GM19463 (cell line): ENCODE results near the gene YWHAH.
"Not testable (repeated sequence)": the region's sequence is repeated elsewhere in the genome, so short reads cannot be mapped to it uniquely, and the experiment has no call there.

Source experiments
- ATAC-seq: cut with Tn5 transposase; IDR thresholded peaks from one replicate; pipeline ENCODE4 v1.9.1; 2021; ENCODE audit warnings: mild to moderate bottlenecking, moderate library complexity; ENCODE audit not compliant: unreplicated experiment

YWHAH gene

DNA sequence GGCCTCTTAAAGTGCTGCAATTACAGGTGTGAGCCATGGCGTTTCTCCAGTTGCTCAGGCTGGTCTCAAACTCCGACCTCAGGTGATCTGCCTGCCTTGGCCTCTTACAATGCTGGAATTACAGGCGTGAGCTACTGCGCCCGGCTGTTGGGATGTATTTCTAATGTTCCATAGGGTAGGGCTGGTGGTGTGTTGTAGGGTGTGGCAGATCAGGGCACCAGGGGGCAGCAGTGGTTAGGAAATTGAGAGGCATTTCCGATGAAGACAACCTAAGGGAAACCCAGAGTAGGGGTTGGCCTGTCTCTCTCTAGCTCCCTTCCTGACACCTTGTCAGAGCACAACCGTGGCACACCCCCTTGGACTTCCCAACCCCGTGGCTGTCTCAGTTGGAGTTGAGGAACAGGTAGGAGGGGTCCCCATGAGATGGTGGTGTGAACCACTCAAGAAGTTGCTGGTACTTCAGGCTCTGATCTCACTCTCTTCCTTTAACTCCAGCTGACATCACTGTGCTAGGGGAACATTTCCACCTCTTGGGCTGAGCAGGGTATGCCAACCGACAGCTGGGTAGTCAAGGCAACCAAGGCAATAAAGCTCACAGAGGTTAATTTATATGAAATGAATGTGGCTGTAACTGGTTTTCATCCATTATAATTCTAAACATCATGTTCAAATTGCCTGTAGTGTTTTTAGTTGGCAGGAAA lies 33.0 kb downstream of the YWHAH start:
- no peak for ATAC-seq

DNA sequence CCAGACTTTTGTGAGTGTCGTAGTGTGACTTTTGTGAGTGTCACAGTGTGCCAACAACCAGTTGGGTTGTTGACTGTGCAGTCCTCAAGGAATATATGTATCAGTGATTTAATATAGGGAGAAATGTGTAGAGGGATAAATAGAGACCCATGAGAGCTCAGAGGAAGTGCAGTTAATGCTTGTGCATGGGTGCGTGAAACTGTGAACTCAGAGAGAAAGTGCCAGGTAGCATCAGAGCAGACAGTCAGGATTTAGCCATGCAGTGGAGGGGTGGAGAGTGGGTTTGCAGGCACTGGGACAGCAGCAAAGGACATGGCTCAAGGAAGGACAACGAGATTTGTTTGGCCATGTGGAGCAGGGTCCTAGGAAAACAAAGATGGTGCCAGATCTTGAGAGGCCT lies 33.6 kb downstream of the YWHAH start:
- ATAC-seq: no peak

DNA sequence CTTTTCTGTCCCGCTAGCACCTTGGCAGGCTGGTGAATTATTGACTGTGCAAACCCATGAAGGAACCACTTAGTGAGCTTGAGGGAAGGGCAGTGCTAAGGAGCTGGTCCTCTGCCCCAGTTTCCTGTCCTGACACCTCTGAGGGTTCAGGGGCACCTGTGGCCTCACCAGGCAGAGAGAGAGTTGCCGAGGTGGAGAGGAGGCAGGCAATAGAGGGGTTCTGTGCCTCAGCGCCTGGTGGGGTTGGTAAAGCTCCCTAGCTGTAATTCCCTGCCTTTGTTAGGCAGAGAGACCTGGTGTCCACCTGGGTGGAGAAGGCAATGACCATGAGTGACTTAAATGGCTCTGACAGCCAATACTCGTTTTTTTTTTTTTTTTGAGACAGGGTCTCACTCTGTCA lies 36.3 kb downstream of the YWHAH start:
- ATAC-seq: no peak

DNA sequence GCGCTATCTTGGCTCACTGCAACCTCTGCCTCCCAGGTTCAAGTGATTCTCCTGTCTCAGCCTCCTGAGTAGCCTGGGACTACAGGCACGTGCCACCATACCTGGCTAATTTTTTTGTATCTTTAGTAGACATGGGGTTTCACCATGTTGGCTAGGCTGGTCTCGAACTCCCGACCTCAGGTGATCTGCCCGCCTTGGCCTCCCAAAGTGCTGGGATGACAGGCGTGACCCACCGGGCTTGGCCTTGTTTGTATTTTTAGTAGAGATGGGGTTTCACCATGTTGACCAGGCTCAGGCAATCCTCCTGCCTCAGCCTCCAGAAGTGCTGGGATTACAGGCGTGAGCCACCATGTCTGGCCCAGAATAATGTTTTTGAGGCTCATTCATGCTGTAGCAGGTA lies 37.6 kb downstream of the YWHAH start:
- not testable (repeated sequence) for ATAC-seq

DNA sequence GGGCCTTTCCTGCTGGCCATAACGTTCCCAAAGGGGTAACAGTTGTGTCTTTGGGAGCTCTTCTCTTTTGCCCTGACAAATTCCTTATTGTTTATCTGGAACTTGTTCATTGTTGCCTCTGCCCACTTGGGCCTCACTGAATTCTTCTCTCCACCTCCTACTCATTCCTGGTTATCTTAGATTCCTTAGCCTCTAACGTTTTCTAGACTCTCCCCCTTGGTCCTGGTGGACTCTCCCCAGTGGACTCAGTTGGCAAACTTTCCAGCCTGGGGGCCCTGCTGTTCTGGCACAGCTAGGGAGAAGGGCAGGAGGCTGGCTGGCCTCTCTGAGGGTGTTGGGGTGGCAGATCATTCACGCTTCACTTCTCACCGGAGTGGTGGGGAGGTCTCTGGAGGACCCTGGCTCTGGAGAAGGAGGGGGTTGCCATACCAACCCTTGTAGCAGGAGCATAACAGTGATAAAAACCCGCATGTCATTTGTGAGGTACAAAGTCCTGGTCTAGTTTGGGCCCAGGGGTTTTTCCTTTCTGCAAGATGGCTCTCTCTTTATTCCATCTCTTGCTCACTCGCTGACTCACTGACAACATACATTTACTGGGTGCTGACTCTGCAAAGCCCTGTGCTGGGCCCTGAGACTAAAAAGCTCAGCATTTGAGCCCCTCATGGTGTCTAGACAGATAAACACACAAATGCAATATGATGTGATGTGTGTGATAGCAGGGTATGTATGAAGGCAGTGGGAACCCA lies 39.7 kb downstream of the YWHAH start:
- ATAC-seq: no peak

DNA sequence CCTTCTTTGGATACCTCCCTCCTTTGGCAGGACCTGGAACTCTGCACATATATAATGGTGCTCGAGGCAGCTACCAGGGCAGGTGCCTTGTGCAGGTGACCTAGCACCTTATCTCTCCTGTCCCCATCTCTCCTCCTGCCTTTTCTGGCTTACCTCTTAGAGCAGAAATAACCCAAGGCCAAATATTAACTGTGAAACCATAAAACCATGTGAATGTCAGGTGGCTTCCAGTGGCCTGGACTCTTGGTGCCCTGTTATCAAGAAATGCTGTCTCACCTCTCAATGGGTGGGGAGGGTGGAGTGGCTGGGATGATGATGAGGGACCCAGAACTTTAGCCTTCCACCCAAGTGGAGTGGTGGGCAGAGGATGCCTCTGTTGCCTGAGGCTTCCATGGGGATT lies 42.9 kb downstream of the YWHAH start:
- no peak for ATAC-seq

DNA sequence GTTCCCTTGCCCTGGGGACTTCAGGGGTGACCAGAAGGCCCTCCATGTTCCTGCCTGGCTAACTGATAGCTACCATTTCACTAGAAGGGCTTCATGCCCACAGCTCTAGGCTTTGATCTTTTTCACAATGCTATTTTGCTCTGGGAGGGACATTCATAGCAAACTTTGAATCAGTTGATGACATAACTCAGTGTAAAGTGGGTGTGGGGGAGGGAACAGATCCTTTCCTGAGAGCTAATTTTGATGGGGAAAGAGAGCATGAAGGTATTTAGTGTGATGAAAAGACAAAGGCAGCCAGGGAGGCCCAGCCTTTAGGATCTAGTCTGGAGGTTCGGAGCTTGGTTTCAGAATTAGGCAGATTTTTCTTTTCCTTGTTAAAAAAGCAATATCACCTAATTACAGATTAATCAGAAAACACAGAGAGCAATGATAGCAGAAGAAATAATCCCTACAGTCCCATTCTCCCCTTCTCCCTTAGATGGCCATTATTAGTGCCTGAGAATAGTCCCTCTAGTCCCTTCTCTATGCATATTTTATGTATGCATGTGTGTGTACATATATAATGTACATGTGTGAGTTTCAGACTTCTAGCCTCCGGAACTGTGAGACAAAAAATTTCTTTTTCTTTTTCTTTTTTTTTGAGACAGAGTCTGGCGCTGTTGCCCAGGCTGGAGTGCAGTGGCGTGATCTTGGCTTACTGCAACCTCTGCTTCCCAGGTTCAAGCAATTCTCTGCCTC lies 46.9 kb downstream of the YWHAH start:
- ATAC-seq: no peak

DNA sequence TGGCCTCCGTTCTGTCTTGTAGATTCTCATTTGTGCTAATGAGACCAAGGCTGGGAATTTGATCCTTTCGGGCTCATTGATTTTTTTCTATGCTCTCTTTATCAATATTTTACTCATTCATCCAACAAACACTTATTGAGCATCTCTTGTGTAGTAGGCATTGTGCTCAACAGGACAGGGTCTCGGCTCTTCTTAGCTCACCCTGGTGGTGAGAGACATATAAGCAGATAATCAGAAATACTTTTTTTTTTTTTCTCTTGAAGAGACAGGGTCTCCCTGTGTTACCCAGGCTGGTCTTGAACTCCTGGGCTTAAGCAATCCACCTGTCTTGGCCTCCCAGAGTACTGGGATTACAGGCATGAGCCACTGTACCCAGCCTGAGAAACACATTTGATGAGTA lies 50.7 kb downstream of the YWHAH start:
- ATAC-seq: no peak

DNA sequence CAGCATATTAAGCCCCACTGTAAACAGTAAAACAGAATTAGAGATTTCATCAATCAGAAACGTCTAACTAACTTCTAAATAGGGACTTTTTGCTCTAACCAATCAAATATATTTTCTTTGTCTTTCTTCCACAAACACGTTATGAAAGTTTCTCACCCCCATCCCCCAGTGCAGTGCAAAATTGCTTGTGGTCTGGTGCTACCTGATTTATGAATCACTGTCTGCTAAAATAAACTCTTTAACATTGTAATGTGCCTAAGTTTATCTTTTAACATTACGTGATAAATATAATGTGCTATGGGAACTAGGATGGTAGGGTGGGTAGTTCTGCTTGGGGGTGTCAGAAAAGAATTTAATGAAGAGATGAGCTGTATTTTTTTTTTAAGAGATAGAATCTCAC lies 51.5 kb downstream of the YWHAH start:
- no peak for ATAC-seq

DNA sequence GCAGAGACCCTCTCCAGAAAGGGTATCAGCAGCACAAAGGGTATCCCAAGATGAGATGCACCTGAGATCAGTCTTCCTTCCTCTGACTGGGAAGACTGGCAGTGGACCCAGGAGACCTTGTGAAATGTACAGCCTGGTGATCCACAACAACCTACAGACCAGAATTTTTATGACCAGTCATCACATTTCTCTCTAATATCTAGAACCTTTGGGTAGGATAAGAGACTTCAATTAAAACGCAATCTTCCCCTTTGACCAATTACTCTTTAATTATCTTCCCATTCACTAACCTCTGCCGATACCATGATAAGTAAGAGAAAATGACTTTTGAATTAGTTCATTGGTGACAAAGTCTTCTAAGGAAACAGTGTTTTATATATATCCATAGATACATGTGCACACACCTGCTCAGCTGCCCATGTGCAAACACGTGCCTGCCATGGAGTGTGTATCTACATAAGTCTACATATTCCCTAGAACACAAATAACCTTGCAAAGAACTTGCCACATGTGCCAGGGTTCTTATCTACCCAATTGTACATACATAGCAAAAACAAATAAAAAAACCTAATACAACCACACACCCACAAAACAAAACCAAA lies 54.5 kb downstream of the YWHAH start:
- ATAC-seq: no peak

DNA sequence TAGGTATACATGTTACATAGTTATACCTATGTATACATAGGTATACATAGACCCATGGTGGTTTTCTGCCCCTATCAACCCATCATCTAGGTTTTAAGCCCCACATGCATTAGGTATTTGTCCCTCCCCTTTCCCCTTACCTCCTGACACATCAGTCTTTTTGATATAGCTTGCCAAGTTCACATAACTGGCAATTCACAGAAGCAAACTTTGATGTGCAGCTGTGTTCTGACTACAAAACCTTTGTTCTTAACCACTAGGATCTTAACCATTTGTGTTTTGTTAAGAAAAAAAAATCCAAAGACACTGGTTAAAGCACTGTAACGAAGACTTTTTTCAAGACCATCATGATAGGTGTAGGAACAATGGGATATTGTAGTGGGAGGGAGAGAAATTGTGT lies 55.8 kb downstream of the YWHAH start:
- no peak for ATAC-seq

DNA sequence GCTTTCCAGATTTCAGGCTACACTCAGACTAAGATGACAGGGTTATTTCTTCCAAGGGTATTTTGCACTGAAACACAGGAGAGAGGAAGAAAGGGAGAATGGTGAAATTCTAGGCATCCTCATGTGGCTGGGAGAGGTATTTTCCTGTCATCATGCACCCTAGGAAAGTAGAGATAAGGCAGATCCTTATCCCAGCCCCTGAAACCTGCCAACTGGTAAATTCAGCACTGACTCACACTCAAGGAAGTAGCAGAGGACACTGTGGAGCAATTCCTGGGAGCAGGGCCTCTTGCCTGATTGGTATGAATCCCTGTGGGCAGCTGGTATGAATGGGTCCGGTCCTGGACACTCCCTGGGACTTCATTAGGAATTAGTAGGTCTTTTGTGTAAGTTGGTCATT lies 61.1 kb downstream of the YWHAH start:
- no peak for ATAC-seq
